Parathyroid adenoma (tissue), 2 donors: Measurements from ENCODE around the gene INAVA.
"Not testable (repeated sequence)": the region's sequence is repeated elsewhere in the genome, so short reads cannot be mapped to it uniquely, and the experiment has no call there.

Source experiments
- H2AFZ ChIP-seq: fragments of 300-600 bp; sonication (generic); one replicate; pipeline ENCODE4 v1.7.0; 2017; ENCODE audit warnings: antibody characterized with exemption, mild to moderate bottlenecking
- H3K27ac ChIP-seq: fragments of 300-600 bp; sonication (generic); one replicate; pipeline ENCODE4 v1.7.0; 2017
- H3K27me3 ChIP-seq: fragments of 300-600 bp; sonication (generic); one replicate; pipeline ENCODE4 v1.7.0; 2017; ENCODE audit warnings: low read length; ENCODE audit not compliant: control insufficient read depth, insufficient read depth
- H3K36me3 ChIP-seq: fragments of 300-600 bp; sonication (generic); one replicate; pipeline ENCODE4 v1.7.0; 2017; ENCODE audit warnings: low read length; ENCODE audit not compliant: control insufficient read depth, insufficient read depth
- H3K4me1 ChIP-seq: fragments of 300-600 bp; sonication (generic); one replicate; pipeline ENCODE4 v1.7.0; 2017; ENCODE audit warnings: control low read depth
- H3K4me2 ChIP-seq: fragments of 300-600 bp; sonication (generic); one replicate; pipeline ENCODE4 v1.7.0; 2017; ENCODE audit warnings: low read length
- H3K4me3 ChIP-seq: fragments of 300-600 bp; sonication (generic); one replicate; pipeline ENCODE4 v1.7.0; 2017; ENCODE audit warnings: low read depth, low read length
- H3K79me2 ChIP-seq: fragments of 300-600 bp; sonication (generic); one replicate; pipeline ENCODE4 v1.7.0; 2017; ENCODE audit warnings: control low read depth
- H3K9ac ChIP-seq: fragments of 300-600 bp; sonication (generic); one replicate; pipeline ENCODE4 v1.7.0; 2017; ENCODE audit warnings: mild to moderate bottlenecking
- H3K9me3 ChIP-seq: fragments of 300-600 bp; sonication (generic); one replicate; pipeline ENCODE4 v1.7.0; 2017; ENCODE audit warnings: low read length; ENCODE audit not compliant: control insufficient read depth
- CTCF ChIP-seq: fragments of 300-600 bp; sonication (generic); IDR thresholded peaks from one replicate; pipeline ENCODE4 v1.7.0; 2017; ENCODE audit warnings: antibody characterized with exemption, mild to moderate bottlenecking
- donor health status: primary hyperparathyroidism.

The INAVA gene

GRCh38 chr1:200929530-200930278 lies 35.0 kb downstream of the INAVA start:
- Histone ChIP-seq H3K9ac (no peak overlapping the region), H3K79me2 (no peaks in the 10 kb centered on the region), H3K27ac (no peak overlapping the region), H2AFZ (no peak overlapping the region), H3K4me2 (no peak overlapping the region), H3K36me3 (no peaks in the 10 kb centered on the region), H3K4me3 (no peak overlapping the region), H3K4me1 (no peaks in the 10 kb centered on the region), H3K27me3 (no peaks in the 10 kb centered on the region), H3K9me3 (no peaks in the 10 kb centered on the region)
- TF ChIP-seq CTCF, result no peak

DNA sequence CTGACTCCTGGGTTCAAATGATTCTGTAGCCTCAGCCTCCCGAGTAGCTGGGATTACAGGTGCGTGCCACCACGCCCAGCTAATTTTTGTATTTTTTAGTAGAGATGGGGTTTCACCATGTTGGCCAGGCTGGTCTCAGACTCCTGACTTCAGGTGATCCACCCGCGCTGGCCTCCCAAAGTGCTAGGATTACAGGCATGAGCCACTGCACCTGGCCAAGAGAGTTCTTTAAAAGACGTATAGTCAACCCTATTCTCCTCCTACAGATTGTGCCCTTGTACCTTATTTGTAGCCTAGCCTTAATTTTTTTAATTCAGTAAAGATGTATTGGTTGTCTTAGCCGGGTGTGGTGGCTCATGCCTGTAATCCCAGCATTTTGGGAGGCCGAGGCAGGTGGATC lies 35.6 kb downstream of the INAVA start:
- not testable (repeated sequence) for H3K9me3 ChIP-seq, H3K27ac ChIP-seq, H2AFZ ChIP-seq

GRCh38 chr1:200931776-200932175 lies 37.1 kb downstream of the INAVA start:
- no peak overlapping the region for H2AFZ ChIP-seq
- no peak overlapping the region for H3K4me3 ChIP-seq
- H3K9ac ChIP-seq, result no peak overlapping the region
- no peaks in the 10 kb centered on the region for H3K36me3 ChIP-seq
- no peaks in the 10 kb centered on the region for H3K79me2 ChIP-seq
- no peak overlapping the region for H3K27ac ChIP-seq
- no peak overlapping the region for H3K4me2 ChIP-seq
- no peaks in the 10 kb centered on the region for H3K4me1 ChIP-seq
- TF ChIP-seq CTCF, result no peak
- no peaks in the 10 kb centered on the region for H3K9me3 ChIP-seq
- no peaks in the 10 kb centered on the region for H3K27me3 ChIP-seq

More for the DNA sequence above, 35.6 kb downstream of the INAVA start:
- not testable (repeated sequence) for H3K36me3 ChIP-seq, H3K4me2 ChIP-seq, H3K79me2 ChIP-seq, H3K4me1 ChIP-seq, H3K27me3 ChIP-seq, H3K4me3 ChIP-seq, H3K9ac ChIP-seq

DNA sequence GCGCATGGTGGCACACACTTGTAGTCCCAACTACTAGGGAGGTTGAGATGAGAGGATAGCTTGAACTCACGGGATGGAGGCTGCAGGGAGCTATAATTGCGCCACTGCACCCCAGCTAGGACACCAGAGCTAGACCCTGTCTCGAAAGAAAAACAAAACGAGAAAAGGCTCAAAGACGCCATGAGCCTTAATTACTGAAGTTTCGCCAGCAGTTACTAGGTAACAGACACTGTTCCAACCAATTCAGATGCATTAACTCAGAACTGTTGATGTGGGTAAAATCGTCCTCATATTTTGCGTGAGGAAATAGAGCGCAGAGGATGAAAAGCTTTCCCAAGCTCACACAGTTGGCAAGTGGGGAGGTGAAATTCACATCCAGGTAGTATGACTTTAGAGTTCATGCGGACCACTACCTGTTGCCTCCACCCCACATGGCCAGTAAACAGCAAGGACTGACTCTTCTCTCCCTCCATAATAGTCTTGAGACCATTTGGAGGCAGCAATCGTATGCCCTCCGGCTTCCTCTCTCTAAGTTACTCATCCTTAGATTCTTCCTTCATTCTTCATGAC lies 40.1 kb downstream of the INAVA start:
- TF ChIP-seq CTCF, result no peak
- no peak overlapping the region for H2AFZ ChIP-seq
- H3K9me3 ChIP-seq, result no peaks in the 10 kb centered on the region
- no peak overlapping the region for H3K4me3 ChIP-seq
- no peaks in the 10 kb centered on the region for H3K36me3 ChIP-seq
- H3K27me3 ChIP-seq, result no peaks in the 10 kb centered on the region
- no peaks in the 10 kb centered on the region for H3K4me1 ChIP-seq
- no peak overlapping the region for H3K27ac ChIP-seq
- no peak overlapping the region for H3K4me2 ChIP-seq
- H3K9ac ChIP-seq, result no peak overlapping the region
- no peaks in the 10 kb centered on the region for H3K79me2 ChIP-seq

- H3K36me3 ChIP-seq, H3K4me2 ChIP-seq, H3K27ac ChIP-seq, H3K9ac ChIP-seq, H3K4me3 ChIP-seq, H3K9me3 ChIP-seq, H3K79me2 ChIP-seq, H3K27me3 ChIP-seq, H3K4me1 ChIP-seq, H2AFZ ChIP-seq: not testable (repeated sequence)
These were observed 40.7 kb downstream of the INAVA start for GRCh38 chr1:200935286-200935962.
